HL-60 (cell line): ENCODE results near the gene NNMT.

Experiments used
- DNase-seq, 2 experiments: peaks; one replicate each; pipeline ENCODE4 v3.0.0-alpha.2; 2010 to 2020; ENCODE audit warnings: low read depth in 1 of 2, low spot score in 1 of 2
- H3K27ac ChIP-seq: fragments of 250-450 bp; sonication (Bioruptor Pico); replicated peaks from 2 replicates; pipeline ENCODE4 v1.5.1; 2020; ENCODE audit warnings: mild to moderate bottlenecking, moderate library complexity
- H3K27me3 ChIP-seq: fragments of 250-450 bp; sonication (Bioruptor Pico); 2 replicates; pipeline ENCODE4 v1.5.1; 2021; ENCODE audit warnings: mild to moderate bottlenecking, moderate library complexity; ENCODE audit not compliant: insufficient read depth, poor library complexity, severe bottlenecking
- H3K4me3 ChIP-seq: replicated peaks from 2 replicates; pipeline ENCODE4 v1.5.1; 2011; ENCODE audit warnings: mild to moderate bottlenecking, control low read depth, low read length; ENCODE audit not compliant: insufficient read depth
- GABPA ChIP-seq: IDR thresholded peaks from 2 replicates; pipeline ENCODE4 v1.6.1; 2012; ENCODE audit warnings: low read depth
- POLR2AphosphoS5 ChIP-seq: IDR thresholded peaks from 2 replicates; pipeline ENCODE4 v1.6.1; 2012; ENCODE audit warnings: low read depth
- SPI1 ChIP-seq: IDR thresholded peaks from 2 replicates; pipeline ENCODE4 v1.6.1; 2012; ENCODE audit warnings: low read depth, mild to moderate bottlenecking, borderline replicate concordance
- TF ChIP-seq, protein P1 (sequence below): IDR thresholded peaks from 2 replicates; pipeline ENCODE4 v1.6.1; 2012; ENCODE audit warnings: low read depth; ENCODE audit not compliant: insufficient replicate concordance
- TF ChIP-seq, protein P2 (sequence below): IDR thresholded peaks from one replicate; pipeline ENCODE4 v1.5.1; 2011; ENCODE audit warnings: low read length, control low read depth, inconsistent platforms; ENCODE audit not compliant: insufficient read depth

The NNMT gene

DNA sequence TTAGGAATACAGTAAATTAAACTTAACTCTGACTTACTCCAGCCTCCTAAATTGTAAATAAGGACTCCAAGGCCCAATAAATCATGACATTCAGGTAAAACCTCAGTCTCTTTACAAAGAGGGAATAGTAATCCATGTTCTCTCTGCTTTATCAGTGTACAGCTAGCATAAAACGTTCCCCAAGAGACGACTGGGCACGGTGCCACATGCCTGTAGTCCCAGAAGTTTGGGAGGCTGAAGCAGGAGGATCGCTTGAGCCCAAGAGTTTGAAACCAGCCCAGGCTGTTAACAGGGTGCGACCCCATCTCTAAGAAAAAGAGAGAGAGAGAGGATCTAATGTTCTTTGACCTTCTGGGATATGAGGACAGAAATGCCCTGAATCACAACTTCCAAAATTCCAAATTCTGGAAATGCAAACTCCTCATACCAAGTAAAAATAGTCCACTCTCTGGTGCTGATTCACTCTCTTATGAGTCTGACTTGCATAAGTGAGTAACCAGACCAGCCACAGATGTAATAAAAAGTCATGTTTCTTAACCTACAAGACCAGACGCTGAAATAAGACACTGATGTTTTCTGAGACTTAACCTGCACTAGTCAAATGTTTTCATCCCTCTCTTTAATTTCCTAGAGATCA lies 25.5 kb downstream of the NNMT start:
- Histone ChIP-seq H3K27ac (no peak overlapping the region), H3K4me3 (no peak overlapping the region), H3K27me3 (peaks cover 2% of the 10 kb centered on the region)
- TF ChIP-seq, protein P1, sequence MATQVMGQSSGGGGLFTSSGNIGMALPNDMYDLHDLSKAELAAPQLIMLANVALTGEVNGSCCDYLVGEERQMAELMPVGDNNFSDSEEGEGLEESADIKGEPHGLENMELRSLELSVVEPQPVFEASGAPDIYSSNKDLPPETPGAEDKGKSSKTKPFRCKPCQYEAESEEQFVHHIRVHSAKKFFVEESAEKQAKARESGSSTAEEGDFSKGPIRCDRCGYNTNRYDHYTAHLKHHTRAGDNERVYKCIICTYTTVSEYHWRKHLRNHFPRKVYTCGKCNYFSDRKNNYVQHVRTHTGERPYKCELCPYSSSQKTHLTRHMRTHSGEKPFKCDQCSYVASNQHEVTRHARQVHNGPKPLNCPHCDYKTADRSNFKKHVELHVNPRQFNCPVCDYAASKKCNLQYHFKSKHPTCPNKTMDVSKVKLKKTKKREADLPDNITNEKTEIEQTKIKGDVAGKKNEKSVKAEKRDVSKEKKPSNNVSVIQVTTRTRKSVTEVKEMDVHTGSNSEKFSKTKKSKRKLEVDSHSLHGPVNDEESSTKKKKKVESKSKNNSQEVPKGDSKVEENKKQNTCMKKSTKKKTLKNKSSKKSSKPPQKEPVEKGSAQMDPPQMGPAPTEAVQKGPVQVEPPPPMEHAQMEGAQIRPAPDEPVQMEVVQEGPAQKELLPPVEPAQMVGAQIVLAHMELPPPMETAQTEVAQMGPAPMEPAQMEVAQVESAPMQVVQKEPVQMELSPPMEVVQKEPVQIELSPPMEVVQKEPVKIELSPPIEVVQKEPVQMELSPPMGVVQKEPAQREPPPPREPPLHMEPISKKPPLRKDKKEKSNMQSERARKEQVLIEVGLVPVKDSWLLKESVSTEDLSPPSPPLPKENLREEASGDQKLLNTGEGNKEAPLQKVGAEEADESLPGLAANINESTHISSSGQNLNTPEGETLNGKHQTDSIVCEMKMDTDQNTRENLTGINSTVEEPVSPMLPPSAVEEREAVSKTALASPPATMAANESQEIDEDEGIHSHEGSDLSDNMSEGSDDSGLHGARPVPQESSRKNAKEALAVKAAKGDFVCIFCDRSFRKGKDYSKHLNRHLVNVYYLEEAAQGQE: no peak
- TF ChIP-seq, protein P2, sequence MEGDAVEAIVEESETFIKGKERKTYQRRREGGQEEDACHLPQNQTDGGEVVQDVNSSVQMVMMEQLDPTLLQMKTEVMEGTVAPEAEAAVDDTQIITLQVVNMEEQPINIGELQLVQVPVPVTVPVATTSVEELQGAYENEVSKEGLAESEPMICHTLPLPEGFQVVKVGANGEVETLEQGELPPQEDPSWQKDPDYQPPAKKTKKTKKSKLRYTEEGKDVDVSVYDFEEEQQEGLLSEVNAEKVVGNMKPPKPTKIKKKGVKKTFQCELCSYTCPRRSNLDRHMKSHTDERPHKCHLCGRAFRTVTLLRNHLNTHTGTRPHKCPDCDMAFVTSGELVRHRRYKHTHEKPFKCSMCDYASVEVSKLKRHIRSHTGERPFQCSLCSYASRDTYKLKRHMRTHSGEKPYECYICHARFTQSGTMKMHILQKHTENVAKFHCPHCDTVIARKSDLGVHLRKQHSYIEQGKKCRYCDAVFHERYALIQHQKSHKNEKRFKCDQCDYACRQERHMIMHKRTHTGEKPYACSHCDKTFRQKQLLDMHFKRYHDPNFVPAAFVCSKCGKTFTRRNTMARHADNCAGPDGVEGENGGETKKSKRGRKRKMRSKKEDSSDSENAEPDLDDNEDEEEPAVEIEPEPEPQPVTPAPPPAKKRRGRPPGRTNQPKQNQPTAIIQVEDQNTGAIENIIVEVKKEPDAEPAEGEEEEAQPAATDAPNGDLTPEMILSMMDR: no peak
- TF ChIP-seq POLR2AphosphoS5: no peak
- no peak for TF ChIP-seq SPI1
- TF ChIP-seq GABPA: no peak
- DNase-seq: no peak

DNA sequence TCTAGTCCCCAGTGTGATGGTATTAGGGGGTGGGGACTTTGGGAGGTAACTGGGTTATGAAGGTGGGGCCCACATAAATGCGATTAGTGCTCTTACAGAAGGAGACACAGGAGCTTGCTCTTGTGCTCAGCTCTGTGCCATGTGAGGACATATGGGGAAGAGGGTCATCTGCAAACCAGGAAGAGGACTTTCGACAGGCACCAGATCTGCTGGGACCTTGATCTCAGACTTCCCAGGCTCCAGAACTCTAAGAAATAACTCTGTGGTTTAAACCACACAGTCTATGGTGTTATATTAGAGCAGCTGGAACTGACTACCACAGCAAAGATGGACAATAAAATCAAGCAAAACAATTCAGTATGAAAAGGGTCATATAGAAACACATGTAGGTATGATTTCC lies 26.7 kb downstream of the NNMT start:
- TF ChIP-seq POLR2AphosphoS5 (no peak), SPI1 (no peak), GABPA (no peak)
- TF ChIP-seq, protein P2: no peak
- TF ChIP-seq, protein P1: no peak
- Histone ChIP-seq H3K27me3 (peaks cover 2% of the 10 kb centered on the region), H3K27ac (no peak overlapping the region), H3K4me3 (no peak overlapping the region)
- no peak for DNase-seq

- H3K27ac ChIP-seq: no peak overlapping the region
- no peak for TF ChIP-seq SPI1
- TF ChIP-seq, protein P2: no peak
- TF ChIP-seq GABPA: no peak
- TF ChIP-seq, protein P1: no peak
- no peak for TF ChIP-seq POLR2AphosphoS5
- DNase-seq: no peak
- peaks cover 2% of the 10 kb centered on the region for H3K27me3 ChIP-seq
- H3K4me3 ChIP-seq: no peak overlapping the region
Observed at GRCh38 chr11:114326151-114326550, 30.0 kb downstream of the NNMT start.
